Caco-2 (cell line): ENCODE data around the gene CAMKMT. TPM values are rescaled to one million over a fixed set of nuclear protein-coding genes. Genes with fewer than 3 reads are reported as not detected.

Source experiments
- BruUV-seq: library from RNA; stranded (reverse); fragments of 400-500 nt; replicated peaks from 2 replicates; lab custom pipeline; 2021; lab: Mats Ljungman, UMichigan
- CTCF ChIA-PET: fragments of 300-600 bp; sonication (Branson Sonifier 250); formaldehyde crosslinking; loops from one replicate; lab custom pipeline; 2022; ENCODE audit warnings: antibody characterized with exemption; lab: Charles Lee
- POLR2A ChIA-PET: fragments of 300-600 bp; sonication (Branson Sonifier 250); formaldehyde crosslinking; loops from one replicate; lab custom pipeline; 2022; ENCODE audit warnings: antibody characterized with exemption; lab: Charles Lee
- DNase-seq, 2 experiments: peaks; one replicate each; pipeline versions ENCODE4 v3.0.0 to v3.0.0-alpha.2; 2020 to 2022
- H3K27me3 ChIP-seq: replicated peaks from 2 replicates; pipeline ENCODE4 v1.6.0; 2011; ENCODE audit warnings: low read length; ENCODE audit not compliant: control insufficient read depth, insufficient read depth
- H3K36me3 ChIP-seq: 2 replicates; pipeline ENCODE4 v1.5.1; 2011; ENCODE audit warnings: low read length; ENCODE audit not compliant: control insufficient read depth, insufficient read depth
- H3K4me1 ChIP-seq: fragments of 250-450 bp; sonication (Bioruptor Pico); 2 replicates; pipeline ENCODE4 v1.5.1; 2020; ENCODE audit warnings: mild to moderate bottlenecking
- H3K4me3 ChIP-seq: 2 replicates; pipeline ENCODE4 v1.5.1; 2011; ENCODE audit warnings: low read depth, mild to moderate bottlenecking, control low read depth, low read length
- H3K9me3 ChIP-seq: fragments of 250-450 bp; sonication (Bioruptor Pico); 2 replicates; pipeline ENCODE4 v1.5.1; 2020; ENCODE audit warnings: mild to moderate bottlenecking, moderate library complexity
- H3K27ac Mint-ChIP-seq: one replicate; pipeline ENCODE4 v1.8.0; 2022; ENCODE audit warnings: mixed read lengths; ENCODE audit not compliant: unreplicated experiment
- H3K27me3 Mint-ChIP-seq: one replicate; pipeline ENCODE4 v1.8.0; 2022; ENCODE audit warnings: mixed read lengths; ENCODE audit not compliant: insufficient read depth, unreplicated experiment
- H3K36me3 Mint-ChIP-seq: one replicate; pipeline ENCODE4 v1.8.0; 2022; ENCODE audit warnings: mild to moderate bottlenecking, mixed read lengths; ENCODE audit not compliant: insufficient read depth, unreplicated experiment
- H3K4me1 Mint-ChIP-seq: one replicate; pipeline ENCODE4 v1.8.0; 2022; ENCODE audit warnings: low read depth, mixed read lengths; ENCODE audit not compliant: unreplicated experiment
- H3K4me3 Mint-ChIP-seq: one replicate; pipeline ENCODE4 v1.8.0; 2022; ENCODE audit warnings: mild to moderate bottlenecking, moderate library complexity, mixed read lengths; ENCODE audit not compliant: unreplicated experiment
- H3K9me3 Mint-ChIP-seq: one replicate; pipeline ENCODE4 v1.8.0; 2022; ENCODE audit warnings: mixed read lengths; ENCODE audit not compliant: unreplicated experiment
- CTCF ChIP-seq, 2 experiments: fragments of 200-600 bp in 1 of 2; IDR thresholded peaks; 1 replicate in 1 of 2; 2 replicates in 1 of 2; pipeline versions ENCODE4 v1.5.1 to v1.8.0; 2011 to 2022; ENCODE audit warnings: antibody characterized with exemption in 1 of 2, control low read depth in 1 of 2, inconsistent platforms in 1 of 2, low read depth in 1 of 2, low read length in 1 of 2, mild to moderate bottlenecking in 1 of 2, moderate library complexity in 1 of 2; ENCODE audit not compliant: insufficient read depth in 1 of 2, severe bottlenecking in 1 of 2, unreplicated experiment in 1 of 2
- intact Hi-C: fragments of 100-400 bp; cut with micrococcal nuclease; formaldehyde crosslinking; loops from one replicate; pipeline ENCODE4 v1.10.0; 2022; ENCODE audit not compliant: unreplicated experiment
- total RNA-seq: library from RNA; stranded (reverse); gene quantifications from 2 replicates; pipeline ENCODE4 v1.2.3, GENCODE V29; 2022

CAMKMT gene
- total RNA-seq, 1 experiment from 2014 or later: 25.2 TPM

- no TSS peak for BruUV-seq
- Mint-ChIP-seq H3K4me1 (peaks cover 15% of the 10 kb centered on the region), H3K4me3 (no peak overlapping the region), H3K9me3 (no peaks in the 10 kb centered on the region), H3K27me3 (no peaks in the 10 kb centered on the region), H3K36me3 (no peaks in the 10 kb centered on the region), H3K27ac (peak overlapping the region; percentile 13)
- intact Hi-C loops: no loop called here
- no peak for TF ChIP-seq CTCF (IDR thresholded peaks at IDR 0.05; ENCODE audit: insufficient read depth in 1 of 2, low read depth in 1 of 2, low read length in 1 of 2, severe bottlenecking in 1 of 2, unreplicated experiment in 1 of 2)
- no peak overlapping the region for H3K4me3 ChIP-seq
- H3K4me1 ChIP-seq: peaks cover 12% of the 10 kb centered on the region; the same call in 1 of the 2 replicates
- ChIA-PET CTCF (interaction anchor here (1.5 kb wide), 1 partner anchor 82 kb away, joined by 5 read pairs; no protein-coding TSS in a partner anchor), POLR2A (no interaction called here)
- DNase-seq: no peak
- no peaks in the 10 kb centered on the region for H3K36me3 ChIP-seq
- no peaks in the 10 kb centered on the region for H3K9me3 ChIP-seq
- no peaks in the 10 kb centered on the region for H3K27me3 ChIP-seq
These were observed 35.9 kb downstream of the CAMKMT start for GRCh38 chr2:44397447-44398175.

DNA sequence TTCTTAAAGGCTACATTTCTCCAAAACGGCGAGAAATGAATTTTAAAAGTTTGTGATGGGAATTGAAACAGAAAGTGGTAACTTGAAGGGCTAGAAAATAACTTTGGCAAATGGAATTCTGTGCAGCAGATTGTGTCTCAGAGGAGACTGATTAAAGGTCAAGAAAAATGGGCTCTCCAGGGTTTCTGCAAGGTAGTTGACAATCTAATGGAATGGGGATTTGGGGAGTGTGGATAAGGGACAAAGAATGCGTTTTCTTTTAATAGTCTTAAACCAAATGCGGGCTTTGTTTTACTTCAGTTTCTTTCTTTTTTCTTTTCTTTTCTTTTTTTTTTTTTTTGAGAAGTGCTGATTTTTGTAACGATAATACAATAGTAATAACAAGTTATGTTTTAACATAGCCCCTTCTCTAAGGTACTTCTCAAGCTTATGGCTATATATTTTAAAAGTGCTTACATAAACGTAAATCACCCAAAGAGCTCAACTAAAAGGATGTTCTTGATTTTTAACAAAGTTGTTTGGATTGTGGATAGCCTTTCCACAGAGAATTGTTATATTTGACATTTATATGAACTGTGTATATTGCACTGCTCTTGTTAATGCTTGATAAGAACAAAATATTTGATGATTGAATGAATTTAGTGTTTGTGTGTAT is 36.6 kb downstream of the CAMKMT start:
- Mint-ChIP-seq H3K4me1 (peaks cover 15% of the 10 kb centered on the region), H3K9me3 (no peaks in the 10 kb centered on the region), H3K36me3 (no peaks in the 10 kb centered on the region), H3K27ac (peak overlapping the region; percentile 13), H3K27me3 (no peaks in the 10 kb centered on the region), H3K4me3 (no peak overlapping the region)
- Histone ChIP-seq H3K4me1 (peaks cover 12% of the 10 kb centered on the region; the same call in 1 of the 2 replicates), H3K9me3 (no peaks in the 10 kb centered on the region), H3K36me3 (no peaks in the 10 kb centered on the region), H3K27me3 (no peaks in the 10 kb centered on the region), H3K4me3 (no peak overlapping the region)
- TF ChIP-seq CTCF (IDR thresholded peaks at IDR 0.05; ENCODE audit: insufficient read depth in 1 of 2, low read depth in 1 of 2, low read length in 1 of 2, severe bottlenecking in 1 of 2, unreplicated experiment in 1 of 2): no peak
- POLR2A ChIA-PET: no interaction called here
- BruUV-seq: no TSS peak
- intact Hi-C loops: no loop called here
- no peak for DNase-seq
- CTCF ChIA-PET: interaction anchor here (1.5 kb wide), 1 partner anchor 81 kb away, joined by 5 read pairs; no protein-coding TSS in a partner anchor

DNA sequence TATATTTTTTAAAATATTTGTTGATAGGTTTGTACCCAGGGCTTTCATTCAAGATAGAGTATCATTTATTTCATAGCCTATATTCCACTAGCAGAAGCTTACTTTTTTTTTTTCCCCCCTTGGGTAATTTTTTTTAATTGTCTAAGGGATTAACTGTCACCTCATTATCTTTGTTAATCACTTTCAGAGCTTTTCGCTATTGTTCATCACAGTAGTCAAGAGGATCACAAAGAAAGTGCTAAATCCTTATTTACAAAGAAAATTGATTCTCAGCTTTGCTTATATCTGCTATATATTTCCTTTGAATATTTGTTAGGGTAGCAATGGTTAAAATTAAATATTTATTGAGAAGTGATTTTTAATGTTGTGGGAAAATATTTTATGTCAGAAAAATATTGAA is 59.0 kb downstream of the CAMKMT start:
- Mint-ChIP-seq H3K36me3 (no peaks in the 10 kb centered on the region), H3K4me3 (no peak overlapping the region), H3K9me3 (no peaks in the 10 kb centered on the region), H3K27ac (no peak overlapping the region), H3K27me3 (no peaks in the 10 kb centered on the region), H3K4me1 (no peaks in the 10 kb centered on the region)
- Histone ChIP-seq H3K4me1 (peaks cover 7% of the 10 kb centered on the region; the same call in 1 of the 2 replicates), H3K9me3 (0 out of 2 replicates have a peak, but pooled peaks cover 3% of the 10 kb centered on the region), H3K36me3 (no peaks in the 10 kb centered on the region), H3K27me3 (no peaks in the 10 kb centered on the region), H3K4me3 (no peak overlapping the region)
- ChIA-PET CTCF (no interaction called here), POLR2A (interaction anchor here (0.6 kb wide), 1 partner anchor 1624 kb away, joined by 4 read pairs; no protein-coding TSS in a partner anchor)
- intact Hi-C loops: no loop called here
- TF ChIP-seq CTCF (IDR thresholded peaks at IDR 0.05; ENCODE audit: insufficient read depth in 1 of 2, low read depth in 1 of 2, low read length in 1 of 2, severe bottlenecking in 1 of 2, unreplicated experiment in 1 of 2): no peak
- no peak for DNase-seq
- BruUV-seq: no TSS peak
